Measurements from ENCODE around the gene LTA. TPM values are rescaled to one million over a fixed set of nuclear protein-coding genes. Genes with fewer than 3 reads are reported as not detected.
"Not testable (repeated sequence)": the region's sequence is repeated elsewhere in the genome, so short reads cannot be mapped to it uniquely, and the experiment has no call there.

The LTA gene
- polyA plus RNA-seq, 5 donors = 0.16 to 0.52 (median 0.35) TPM

DNA sequence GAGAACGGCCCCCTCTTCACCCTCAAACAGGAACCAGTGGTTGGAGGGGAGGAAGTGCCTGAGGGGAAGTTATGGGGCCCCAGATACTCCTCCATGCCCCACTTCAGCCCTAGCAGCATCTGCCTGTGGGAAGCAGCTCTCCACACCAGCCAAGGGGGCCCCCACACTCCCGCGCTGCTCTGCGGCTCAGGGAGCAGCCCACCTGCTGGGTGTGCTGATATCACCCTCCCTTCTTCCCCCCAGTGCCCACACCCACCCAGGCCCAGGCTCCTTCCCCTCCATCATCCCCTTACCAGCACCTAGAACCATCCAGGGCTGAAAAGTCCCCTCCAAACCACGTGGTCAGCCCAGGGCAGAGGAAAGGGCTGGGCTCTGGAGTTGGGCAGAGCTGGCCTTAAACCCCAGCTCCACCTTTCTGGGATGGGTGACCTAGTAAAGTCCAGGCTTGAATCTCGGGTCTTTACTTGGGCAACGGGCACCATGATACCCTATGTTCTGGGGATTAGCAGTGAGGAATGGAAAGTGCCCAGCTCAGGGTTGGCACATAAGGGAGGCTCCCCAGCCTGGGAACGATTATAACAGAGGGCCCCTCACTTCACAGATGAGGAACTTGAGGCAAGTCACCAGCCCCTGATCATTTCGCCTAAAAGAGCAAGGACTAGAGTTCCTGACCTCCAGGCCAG, 14.7 kb downstream of the LTA start:
- no peak for DNase-seq

GRCh38 chr6:31587791-31588777, 16.0 kb downstream of the LTA start:
- no peak for DNase-seq

DNA sequence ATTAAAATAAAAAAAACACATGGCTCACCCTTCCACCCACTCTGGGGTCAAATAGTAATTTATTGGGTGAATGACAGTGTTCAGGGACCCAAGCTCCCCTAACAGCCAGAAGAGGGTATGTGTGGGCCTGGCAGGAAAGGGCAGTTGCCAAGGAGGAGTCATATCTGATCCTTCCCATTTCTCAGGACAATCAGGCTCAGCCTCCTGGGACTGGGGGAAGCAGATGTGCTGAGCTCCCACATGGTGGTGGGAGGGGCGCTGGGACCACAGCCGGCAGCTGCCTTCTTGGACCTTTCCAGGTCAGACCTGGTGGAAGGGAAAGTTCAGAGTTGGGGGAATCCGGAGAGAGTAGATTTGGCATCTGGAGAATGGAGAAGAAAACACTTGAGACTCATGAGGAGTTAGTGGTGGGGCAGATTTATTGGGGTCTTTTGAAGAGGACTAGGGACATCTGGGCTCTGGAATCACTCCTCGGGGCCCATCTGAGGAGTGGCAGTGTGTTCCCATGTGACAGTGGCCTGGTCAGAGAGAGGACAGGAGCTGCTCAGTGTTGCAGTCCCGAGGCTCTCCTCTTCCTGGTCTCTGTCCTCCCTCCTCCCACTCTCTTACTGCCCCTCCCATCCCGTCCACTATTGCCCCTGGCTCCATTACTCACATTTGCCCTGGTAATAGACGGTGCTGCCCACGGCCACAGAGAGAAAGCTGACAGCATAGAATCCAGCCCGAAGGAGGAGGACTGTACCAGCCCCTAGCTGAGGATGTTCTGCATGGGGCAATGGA, 17.0 kb downstream of the LTA start:
- no peak for DNase-seq

DNA sequence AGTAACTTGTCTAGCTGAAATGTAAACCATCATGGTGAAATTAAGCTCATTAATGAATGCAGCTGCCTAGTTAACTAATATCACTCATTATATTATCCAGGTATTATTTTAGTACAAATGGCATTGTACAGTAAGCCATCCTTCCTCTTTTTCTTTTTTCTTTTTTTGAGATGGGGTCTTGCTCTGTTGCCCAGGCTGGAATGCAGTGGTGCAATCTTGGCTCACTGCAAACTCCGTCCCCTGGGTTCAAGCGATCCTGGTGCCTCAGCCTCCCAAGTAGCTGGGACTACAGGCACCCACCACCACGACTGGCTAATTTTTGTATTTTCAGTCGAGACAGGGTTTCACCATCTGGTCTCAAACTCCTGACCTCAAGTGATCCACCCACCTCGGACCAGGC, 18.6 kb downstream of the LTA start:
- DNase-seq = not testable (repeated sequence)

DNA sequence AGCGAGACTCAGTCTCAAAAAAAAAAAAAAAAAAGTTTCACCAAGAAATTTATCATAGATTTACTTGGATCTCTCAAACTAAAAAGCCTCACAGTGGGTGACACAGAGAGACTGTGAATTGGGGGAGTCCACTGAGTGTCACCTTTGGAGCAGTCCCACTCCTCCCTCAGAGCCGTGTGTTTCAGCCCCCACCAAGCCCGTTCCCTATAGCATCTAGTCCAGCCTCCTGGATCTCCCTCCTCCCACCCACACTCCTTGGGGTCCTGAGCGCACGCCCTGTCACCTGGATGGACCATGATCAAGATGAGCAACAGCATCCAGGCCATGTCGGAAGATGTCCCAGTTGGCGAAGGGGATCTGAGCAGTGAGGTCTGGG, 20.3 kb downstream of the LTA start:
- DNase-seq = no peak

- no peak for DNase-seq
These were observed 24.9 kb downstream of the LTA start for GRCh38 chr6:31597006-31597405.

GRCh38 chr6:31607317-31607716, 35.2 kb downstream of the LTA start:
- DNase-seq = no peak

GRCh38 chr6:31609519-31610406, 37.7 kb downstream of the LTA start:
- no peak for DNase-seq

GRCh38 chr6:31610968-31611367, 38.9 kb downstream of the LTA start:
- no peak for DNase-seq

DNA sequence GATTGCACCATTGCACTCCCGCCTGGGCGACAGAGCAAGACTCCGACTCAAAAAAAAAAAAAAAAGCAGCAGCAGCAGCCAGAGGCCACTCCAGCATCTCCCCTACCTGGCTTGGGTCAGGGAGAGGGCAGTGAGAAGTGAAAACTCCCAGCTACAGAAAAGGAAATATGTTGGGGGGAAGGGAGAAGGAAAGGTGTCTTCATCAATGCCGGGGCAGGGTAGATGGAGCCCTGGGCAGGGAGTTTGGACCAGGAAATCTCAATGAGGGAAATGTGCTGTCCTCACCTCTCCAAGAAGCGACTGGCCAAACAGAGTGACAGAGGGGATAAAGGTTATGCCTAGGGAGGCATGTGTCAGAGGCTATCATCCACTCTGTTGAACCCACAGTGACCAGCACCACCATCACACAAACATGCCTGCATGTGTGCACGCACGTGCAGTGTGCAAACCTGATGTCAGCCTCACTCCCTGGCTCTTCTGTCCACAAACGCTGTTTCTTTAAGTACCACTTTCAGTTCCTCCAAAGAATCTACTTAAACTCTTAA, 42.1 kb downstream of the LTA start:
- no peak for DNase-seq

DNA sequence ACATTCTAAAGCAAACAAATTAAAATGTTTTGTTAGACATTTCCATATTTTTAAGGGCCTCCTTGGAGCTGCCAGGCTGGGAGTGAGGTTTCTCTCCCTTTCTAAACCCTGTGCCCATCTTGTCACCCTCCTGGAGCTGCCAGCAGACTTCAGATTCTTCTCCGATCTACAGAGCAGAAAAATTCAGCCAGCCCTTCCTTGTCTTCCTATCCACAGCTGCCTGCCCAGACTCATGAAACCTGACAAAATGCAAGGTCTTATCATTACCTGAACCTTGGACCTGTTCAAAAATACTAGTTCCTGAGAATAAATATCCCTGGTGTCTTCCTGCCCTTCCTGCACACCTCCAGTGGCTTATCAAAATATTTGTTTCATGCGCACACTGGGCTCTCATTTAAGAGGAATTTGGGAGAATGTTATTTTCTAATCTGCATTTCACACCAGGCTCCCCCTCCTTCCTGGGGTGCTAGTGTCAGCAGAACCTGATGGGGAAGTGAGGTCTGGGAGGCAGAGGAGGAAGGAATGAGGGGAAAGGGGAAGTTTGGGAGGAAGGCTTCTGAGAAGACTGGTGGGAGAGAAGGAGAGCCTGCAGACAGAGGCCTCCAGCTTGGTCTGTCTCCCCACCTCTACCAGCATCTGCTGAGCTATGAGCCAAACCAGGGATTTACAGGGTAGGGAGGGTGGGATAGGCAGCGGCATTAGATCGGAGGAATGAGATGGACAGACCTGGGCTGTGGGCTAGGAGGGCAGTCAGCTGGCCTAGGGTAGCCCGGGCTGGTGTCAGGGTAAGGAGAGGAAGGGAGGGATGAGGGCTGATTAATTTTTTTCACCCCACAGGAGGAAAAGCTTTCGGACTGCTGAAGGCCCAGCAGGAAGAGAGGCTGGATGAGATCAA, 42.8 kb downstream of the LTA start, which contains the start of gene AIF1:
TSS of gene AIF1 (plus strand) at position 551 of the 895 bp plus-strand sequence. CDS start at position 647, 96 bp downstream.
- DNase-seq = no peak

GRCh38 chr6:31615748-31616147, 43.7 kb downstream of the LTA start:
- no peak for DNase-seq

GRCh38 chr6:31617010-31617409, 44.9 kb downstream of the LTA start:
- DNase-seq = no peak

GRCh38 chr6:31619805-31620585, 47.9 kb downstream of the LTA start:
- DNase-seq = peak; percentile 96 to 100

- peak; percentile 77 to 98 for DNase-seq
These were observed 48.7 kb downstream of the LTA start, which contains the start of gene PRRC2A for GRCh38 chr6:31620586-31621319. TSS of gene PRRC2A (plus strand) at chr6:31620715. CDS start at chr6:31622790, 2,075 bp downstream.

DNA sequence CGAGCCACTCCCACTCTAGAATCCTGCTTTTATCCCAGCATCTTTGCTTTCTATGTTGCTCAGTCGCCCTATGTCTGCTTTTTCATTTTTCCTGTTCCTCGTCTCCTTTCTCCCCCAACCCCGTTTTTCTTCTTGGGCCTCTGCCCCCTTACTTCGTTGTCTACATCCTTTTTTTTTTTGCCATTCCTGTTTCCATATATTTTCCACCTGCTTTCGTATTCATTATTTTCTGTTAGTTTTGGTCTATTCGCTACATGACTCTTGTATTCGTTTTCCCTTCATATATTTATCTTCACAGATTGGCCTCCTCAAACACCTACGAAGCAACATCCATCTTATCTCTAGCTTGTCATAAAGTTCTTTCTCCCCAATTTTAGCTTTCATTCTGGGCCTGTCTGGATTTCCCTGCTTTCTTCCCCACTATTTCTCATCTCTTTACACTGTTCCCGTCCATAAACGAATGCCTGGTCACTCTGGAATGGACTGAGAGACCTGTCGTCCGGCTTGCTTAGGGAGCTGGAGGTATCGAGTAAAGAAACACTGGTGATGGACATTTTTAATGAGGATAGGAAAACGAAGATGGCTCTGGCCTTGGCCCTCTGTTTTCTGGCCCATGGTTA, 49.3 kb downstream of the LTA start:
- DNase-seq = no peak

DNA sequence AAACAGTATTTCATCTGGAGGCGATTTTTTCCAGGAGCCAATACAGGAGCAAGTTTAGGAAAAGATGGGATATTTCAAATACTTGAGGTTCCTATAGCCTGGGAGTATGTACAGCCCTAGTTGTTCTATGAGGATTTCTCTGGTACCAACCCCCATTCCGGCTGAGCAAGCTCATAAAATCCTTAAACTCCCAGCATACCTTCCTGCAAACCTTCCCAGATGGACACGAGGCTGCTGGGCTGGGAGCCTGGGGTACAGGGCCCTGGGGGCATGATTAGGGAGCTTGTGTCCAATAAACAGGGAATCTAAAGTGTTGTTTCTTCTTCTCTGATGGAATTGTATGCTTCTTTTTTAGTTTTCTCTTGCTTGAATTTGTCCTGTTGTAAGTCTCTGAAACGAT, 49.9 kb downstream of the LTA start:
- no peak for DNase-seq

Data from right lung (tissue), 5 donors.